Measurements from ENCODE around the gene SPINDOC. TPM values are rescaled to one million over a fixed set of nuclear protein-coding genes. Genes with fewer than 3 reads are reported as not detected.
A peak's percentile ranks its signal among the peaks of the same experiment; 100 is the strongest.

Gene SPINDOC
- total and polyA plus RNA-seq, 4 donors: 0.42 to 3.8 (median 2.9) TPM

DNA sequence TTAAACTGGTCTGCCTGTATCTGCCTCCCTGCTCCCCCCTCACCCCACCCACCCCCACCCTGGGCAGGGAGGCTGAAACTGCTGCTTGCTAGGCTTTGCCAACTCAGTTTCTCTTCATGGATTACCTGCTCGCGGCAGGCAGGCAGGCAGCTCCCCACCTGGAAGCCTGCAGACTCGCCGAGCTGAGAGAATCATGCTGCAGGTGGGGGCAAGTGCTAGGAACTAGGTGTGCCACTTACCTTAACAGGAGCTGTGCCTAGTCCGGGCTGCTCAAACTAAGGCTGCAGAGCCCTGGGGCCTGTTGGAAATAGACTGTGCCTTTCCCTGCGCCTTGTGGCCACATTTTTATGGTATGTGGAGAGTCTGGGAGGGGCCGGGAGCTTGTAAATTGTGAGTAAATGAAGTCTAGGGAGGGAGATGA, 55.9 kb downstream of the SPINDOC start:
- Histone ChIP-seq H3K9me3 (ENCODE audit: control insufficient read depth in 4 of 4, low read length in 3 of 4) (no peaks in the 10 kb centered on the region), H3K27ac (ENCODE audit: low read depth in 1 of 2, low read length in 2 of 2) (no peak overlapping the region), H3K4me1 (ENCODE audit: control insufficient read depth in 4 of 4, insufficient read depth in 4 of 4, low read length in 3 of 4) (peaks cover 4 to 56% (median 44%) of the 10 kb centered on the region in 4 donors), H3K27me3 (ENCODE audit: control insufficient read depth in 4 of 4, insufficient read depth in 4 of 4, low read length in 3 of 4) (no peaks in the 10 kb centered on the region), H3K9ac (ENCODE audit: low read depth in 1 of 2, low read length in 2 of 2) (no peak overlapping the region), H3K4me3 (ENCODE audit: low read depth in 1 of 3, low read length in 3 of 3) (no peak overlapping the region), H3K36me3 (ENCODE audit: control insufficient read depth in 4 of 4, insufficient read depth in 3 of 4, low read depth in 1 of 4, low read length in 3 of 4) (no peaks in the 10 kb centered on the region)
- WGBS: 86% methylated on average over 7 of the region's 7 CpGs
- TF ChIP-seq, protein P1, sequence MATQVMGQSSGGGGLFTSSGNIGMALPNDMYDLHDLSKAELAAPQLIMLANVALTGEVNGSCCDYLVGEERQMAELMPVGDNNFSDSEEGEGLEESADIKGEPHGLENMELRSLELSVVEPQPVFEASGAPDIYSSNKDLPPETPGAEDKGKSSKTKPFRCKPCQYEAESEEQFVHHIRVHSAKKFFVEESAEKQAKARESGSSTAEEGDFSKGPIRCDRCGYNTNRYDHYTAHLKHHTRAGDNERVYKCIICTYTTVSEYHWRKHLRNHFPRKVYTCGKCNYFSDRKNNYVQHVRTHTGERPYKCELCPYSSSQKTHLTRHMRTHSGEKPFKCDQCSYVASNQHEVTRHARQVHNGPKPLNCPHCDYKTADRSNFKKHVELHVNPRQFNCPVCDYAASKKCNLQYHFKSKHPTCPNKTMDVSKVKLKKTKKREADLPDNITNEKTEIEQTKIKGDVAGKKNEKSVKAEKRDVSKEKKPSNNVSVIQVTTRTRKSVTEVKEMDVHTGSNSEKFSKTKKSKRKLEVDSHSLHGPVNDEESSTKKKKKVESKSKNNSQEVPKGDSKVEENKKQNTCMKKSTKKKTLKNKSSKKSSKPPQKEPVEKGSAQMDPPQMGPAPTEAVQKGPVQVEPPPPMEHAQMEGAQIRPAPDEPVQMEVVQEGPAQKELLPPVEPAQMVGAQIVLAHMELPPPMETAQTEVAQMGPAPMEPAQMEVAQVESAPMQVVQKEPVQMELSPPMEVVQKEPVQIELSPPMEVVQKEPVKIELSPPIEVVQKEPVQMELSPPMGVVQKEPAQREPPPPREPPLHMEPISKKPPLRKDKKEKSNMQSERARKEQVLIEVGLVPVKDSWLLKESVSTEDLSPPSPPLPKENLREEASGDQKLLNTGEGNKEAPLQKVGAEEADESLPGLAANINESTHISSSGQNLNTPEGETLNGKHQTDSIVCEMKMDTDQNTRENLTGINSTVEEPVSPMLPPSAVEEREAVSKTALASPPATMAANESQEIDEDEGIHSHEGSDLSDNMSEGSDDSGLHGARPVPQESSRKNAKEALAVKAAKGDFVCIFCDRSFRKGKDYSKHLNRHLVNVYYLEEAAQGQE (IDR thresholded peaks at IDR 0.05): no peak
- TF ChIP-seq YY1 (IDR thresholded peaks at IDR 0.05): no peak
- DNase-seq (ENCODE audit: low spot score): no peak

DNA sequence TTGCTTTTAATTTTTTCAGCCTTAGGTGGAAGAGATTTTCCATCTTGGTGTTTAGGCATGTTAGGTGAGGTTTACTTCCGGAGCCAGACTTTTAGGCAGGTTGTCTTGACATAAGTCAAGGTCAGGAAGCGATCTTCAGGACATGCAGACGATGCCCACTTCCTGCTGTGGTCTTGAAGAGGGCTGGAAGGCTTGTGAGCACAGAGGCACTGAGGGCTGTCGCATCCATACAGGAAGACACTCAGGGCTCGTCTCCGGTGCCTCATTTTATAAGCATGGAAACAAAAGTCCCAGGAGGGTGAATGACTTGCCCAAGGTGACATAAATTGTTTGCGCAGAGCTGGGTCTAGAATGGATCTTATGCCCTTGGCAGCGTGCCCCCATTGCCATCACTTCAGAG, 56.4 kb downstream of the SPINDOC start:
- DNase-seq (ENCODE audit: low spot score): no peak
- H3K27ac ChIP-seq (ENCODE audit: low read depth in 1 of 2, low read length in 2 of 2): no peak overlapping the region
- H3K9me3 ChIP-seq (ENCODE audit: control insufficient read depth in 4 of 4, low read length in 3 of 4): no peaks in the 10 kb centered on the region
- no peaks in the 10 kb centered on the region for H3K36me3 ChIP-seq (ENCODE audit: control insufficient read depth in 4 of 4, insufficient read depth in 3 of 4, low read depth in 1 of 4, low read length in 3 of 4)
- peaks cover 5 to 61% (median 45%) of the 10 kb centered on the region in 4 donors for H3K4me1 ChIP-seq (ENCODE audit: control insufficient read depth in 4 of 4, insufficient read depth in 4 of 4, low read length in 3 of 4)
- H3K4me3 ChIP-seq (ENCODE audit: low read depth in 1 of 3, low read length in 3 of 3): no peak overlapping the region
- H3K9ac ChIP-seq (ENCODE audit: low read depth in 1 of 2, low read length in 2 of 2): no peak overlapping the region
- TF ChIP-seq RAD21 (IDR thresholded peaks at IDR 0.05) (no peak), HNF4A (conservative IDR thresholded peaks at IDR 0.05) (no peak), GABPA (IDR thresholded peaks at IDR 0.05 in 1 of 2, conservative IDR thresholded peaks at IDR 0.05 in 1 of 2) (no peak), RXRA (IDR thresholded peaks at IDR 0.05) (no peak), FOXA1 (IDR thresholded peaks at IDR 0.05) (no peak)
- H3K27me3 ChIP-seq (ENCODE audit: control insufficient read depth in 4 of 4, insufficient read depth in 4 of 4, low read length in 3 of 4): no peaks in the 10 kb centered on the region
- WGBS: 74% methylated on average over 8 of the region's 8 CpGs

DNA sequence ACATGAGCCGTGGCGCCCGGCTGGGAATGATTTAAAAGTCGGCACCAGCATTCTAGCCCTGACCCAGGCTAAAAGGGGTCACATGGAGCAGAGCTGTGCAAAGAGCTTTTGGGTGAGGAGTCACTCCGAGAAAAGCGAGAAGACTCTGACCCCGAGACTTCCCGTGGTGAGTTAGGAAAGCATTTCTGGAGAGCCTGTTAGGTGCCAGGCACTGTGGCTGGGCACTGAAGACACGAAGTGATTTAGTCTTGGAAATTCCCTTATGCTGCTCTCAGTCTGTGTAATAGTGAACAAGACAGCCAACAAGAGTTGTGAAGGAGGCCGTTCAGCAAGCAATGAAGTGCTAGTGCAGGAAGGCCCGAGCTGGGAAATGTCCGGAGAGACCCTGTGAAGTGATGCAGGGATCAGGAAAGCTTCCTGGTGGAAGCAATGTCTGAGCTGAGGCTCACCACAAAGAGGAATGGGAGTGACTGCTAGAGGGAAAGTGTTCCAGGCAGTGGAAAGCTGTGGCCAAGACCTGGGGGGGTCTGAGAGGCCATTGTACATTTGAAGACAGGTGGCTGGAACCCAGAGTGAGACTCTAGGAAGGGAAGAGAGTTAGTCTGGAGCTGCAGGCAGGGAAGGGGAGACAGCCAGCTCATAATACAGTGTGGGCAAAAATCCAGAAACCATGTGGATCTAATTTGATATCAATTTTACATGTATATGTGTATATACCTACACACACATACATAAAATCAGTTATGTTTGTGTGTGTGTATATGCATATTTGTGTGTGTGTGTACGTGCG, 57.3 kb downstream of the SPINDOC start:
- Histone ChIP-seq H3K9ac (ENCODE audit: low read depth in 1 of 2, low read length in 2 of 2) (no peak overlapping the region), H3K4me3 (ENCODE audit: low read depth in 1 of 3, low read length in 3 of 3) (no peak overlapping the region), H3K27me3 (ENCODE audit: control insufficient read depth in 4 of 4, insufficient read depth in 4 of 4, low read length in 3 of 4) (no peaks in the 10 kb centered on the region), H3K27ac (ENCODE audit: low read depth in 1 of 2, low read length in 2 of 2) (peak overlapping the region in 1 of 2 donors; percentile 45), H3K9me3 (ENCODE audit: control insufficient read depth in 4 of 4, low read length in 3 of 4) (no peaks in the 10 kb centered on the region), H3K36me3 (ENCODE audit: control insufficient read depth in 4 of 4, insufficient read depth in 3 of 4, low read depth in 1 of 4, low read length in 3 of 4) (no peaks in the 10 kb centered on the region), H3K4me1 (ENCODE audit: control insufficient read depth in 4 of 4, insufficient read depth in 4 of 4, low read length in 3 of 4) (peaks cover 7 to 54% (median 43%) of the 10 kb centered on the region in 4 donors)
- WGBS: 72% methylated on average over 14 of the region's 14 CpGs
- DNase-seq (ENCODE audit: low spot score): no peak
- TF ChIP-seq SP1 (IDR thresholded peaks at IDR 0.05) (no peak), HNF4G (IDR thresholded peaks at IDR 0.05) (no peak), RAD21 (IDR thresholded peaks at IDR 0.05) (no peak), RXRA (IDR thresholded peaks at IDR 0.05) (no peak)
- TF ChIP-seq, protein P2, sequence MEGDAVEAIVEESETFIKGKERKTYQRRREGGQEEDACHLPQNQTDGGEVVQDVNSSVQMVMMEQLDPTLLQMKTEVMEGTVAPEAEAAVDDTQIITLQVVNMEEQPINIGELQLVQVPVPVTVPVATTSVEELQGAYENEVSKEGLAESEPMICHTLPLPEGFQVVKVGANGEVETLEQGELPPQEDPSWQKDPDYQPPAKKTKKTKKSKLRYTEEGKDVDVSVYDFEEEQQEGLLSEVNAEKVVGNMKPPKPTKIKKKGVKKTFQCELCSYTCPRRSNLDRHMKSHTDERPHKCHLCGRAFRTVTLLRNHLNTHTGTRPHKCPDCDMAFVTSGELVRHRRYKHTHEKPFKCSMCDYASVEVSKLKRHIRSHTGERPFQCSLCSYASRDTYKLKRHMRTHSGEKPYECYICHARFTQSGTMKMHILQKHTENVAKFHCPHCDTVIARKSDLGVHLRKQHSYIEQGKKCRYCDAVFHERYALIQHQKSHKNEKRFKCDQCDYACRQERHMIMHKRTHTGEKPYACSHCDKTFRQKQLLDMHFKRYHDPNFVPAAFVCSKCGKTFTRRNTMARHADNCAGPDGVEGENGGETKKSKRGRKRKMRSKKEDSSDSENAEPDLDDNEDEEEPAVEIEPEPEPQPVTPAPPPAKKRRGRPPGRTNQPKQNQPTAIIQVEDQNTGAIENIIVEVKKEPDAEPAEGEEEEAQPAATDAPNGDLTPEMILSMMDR (IDR thresholded peaks at IDR 0.05; ENCODE audit: low read depth, low read length, missing input control): no peak

All from liver (tissue), 9 donors.